NCI-H1417 (cell line): ENCODE data around the gene HPCAL1.

Source experiments
- DNase-seq, 3 experiments: peaks; one replicate each; lab custom pipeline; 2025; lab: John Stamatoyannopoulos, UW

Gene HPCAL1

DNA sequence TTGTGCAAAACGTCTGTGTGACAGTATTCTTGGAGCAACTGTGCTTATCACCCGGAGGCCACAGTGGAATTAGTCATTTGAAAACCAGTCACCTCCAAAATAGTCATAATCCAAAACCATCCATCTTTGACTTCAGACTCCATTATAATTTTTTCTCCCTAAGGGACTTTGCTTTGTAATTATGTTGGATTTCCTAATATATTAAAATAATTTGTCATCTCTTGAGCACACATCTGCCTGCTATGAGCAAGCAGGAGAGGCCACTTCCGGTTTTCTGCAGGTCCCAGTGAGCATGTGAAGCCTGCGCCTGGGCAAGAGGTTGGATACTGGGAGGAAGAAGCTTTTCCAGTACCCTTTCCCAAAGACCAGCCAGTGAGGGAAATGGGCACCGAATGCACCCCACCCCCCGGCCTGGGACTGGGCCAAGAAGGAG, 87.7 kb downstream of the HPCAL1 start:
- DNase-seq = no peak

- no peak for DNase-seq
These were observed 89.4 kb downstream of the HPCAL1 start for GRCh38 chr2:10392100-10392499.

GRCh38 chr2:10392548-10392947, 89.8 kb downstream of the HPCAL1 start:
- no peak for DNase-seq

DNA sequence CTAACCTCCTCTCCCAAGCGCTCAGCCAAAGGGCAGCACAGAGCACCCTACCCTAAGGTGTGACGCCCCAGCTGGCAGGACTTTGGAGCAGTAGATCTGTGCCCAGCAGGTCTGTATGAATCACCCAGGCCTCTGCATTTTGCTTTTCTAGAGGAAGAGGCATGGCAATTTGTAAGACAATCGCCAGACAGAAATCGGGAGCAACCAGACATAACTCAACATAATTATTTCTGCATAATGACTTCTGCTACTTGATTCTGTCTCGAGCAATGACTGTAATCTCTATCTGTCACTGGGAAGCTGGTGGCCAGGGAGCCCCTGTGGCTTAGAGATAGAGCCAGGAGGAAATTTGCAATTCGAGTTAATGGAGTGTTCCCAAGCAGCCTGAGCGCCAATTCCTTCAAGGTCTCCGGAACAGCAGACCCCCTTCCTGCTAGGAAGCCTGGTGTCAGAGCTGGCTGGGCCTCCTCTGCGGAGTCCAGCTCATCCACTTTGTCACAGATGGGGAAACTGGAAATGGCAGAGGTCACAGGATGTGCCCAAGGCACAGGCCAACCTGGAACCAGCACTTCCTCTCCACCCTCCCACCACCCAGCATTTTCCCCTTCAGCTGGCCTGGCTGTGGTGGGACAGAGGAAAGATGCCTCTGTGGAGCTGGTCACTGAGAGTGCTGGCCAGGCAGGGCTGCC, 90.4 kb downstream of the HPCAL1 start:
- DNase-seq = no peak

GRCh38 chr2:10393640-10393982, 90.9 kb downstream of the HPCAL1 start:
- DNase-seq = no peak

DNA sequence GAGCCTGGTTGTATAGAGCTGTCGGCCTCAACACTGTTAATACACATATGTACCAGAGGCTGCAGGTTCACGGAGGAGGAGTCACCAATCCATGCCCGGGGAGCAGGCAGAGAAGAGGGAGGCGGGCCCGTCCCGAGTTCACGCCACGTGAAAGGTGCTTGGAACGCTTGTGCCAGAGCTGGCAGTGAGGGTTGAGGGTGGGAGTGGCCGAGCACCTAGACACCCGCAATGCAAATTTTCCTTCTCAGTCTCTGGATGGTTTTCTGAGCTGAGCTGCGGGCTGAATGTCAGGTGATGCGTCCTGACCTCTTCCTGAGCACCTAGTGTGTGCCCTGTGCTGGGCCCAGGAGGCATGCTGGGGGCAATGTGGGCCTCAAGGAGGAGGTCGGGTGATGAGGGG, 93.2 kb downstream of the HPCAL1 start:
- no peak for DNase-seq

- no peak for DNase-seq
These were observed 93.8 kb downstream of the HPCAL1 start for GRCh38 chr2:10396464-10396863.

- DNase-seq = no peak
These were observed 94.7 kb downstream of the HPCAL1 start for GRCh38 chr2:10397297-10397875.

GRCh38 chr2:10397878-10398277, 95.2 kb downstream of the HPCAL1 start:
- DNase-seq = no peak

DNA sequence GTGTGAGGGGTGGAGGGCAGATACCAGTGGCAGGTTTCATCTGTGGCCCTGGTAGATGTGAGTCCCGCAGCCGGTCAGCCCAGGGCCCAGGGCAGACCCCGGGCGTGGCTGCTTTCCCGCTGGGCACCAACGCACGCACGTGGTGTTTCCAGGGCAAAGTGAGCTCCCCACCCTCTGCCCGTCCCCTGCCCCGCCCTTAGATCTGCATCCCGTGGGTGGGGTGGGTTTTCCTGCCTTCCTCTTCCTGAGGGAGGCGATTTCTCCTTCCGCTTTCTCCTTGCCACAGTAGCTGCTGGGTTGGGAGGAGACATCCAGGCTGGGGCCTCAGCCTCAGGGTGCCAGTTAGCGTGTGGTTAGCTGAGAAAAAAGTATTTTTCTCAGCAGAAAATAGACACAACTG, 95.8 kb downstream of the HPCAL1 start:
- no peak for DNase-seq

- no peak for DNase-seq
These were observed 96.7 kb downstream of the HPCAL1 start for GRCh38 chr2:10399358-10399757.

DNA sequence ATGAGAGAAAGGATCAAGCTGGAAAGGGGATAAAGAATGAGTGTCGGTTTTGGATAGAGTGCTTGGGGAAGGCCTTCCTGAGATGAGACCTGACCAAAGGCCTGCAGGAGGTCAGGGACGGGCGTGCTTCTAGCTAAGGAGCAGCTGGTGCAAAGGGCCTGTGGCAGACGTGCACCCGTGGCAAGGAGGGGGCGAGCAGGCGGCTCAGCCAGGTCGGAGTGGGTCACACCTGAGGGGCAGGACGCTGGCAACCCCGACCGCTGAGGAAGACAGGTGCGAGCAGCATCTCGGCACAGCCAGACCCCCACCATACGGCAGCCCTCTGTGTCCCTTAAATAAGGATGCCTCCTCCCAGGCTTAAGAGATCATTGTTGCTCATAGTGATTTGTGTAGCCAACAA, 97.3 kb downstream of the HPCAL1 start:
- DNase-seq = no peak

DNA sequence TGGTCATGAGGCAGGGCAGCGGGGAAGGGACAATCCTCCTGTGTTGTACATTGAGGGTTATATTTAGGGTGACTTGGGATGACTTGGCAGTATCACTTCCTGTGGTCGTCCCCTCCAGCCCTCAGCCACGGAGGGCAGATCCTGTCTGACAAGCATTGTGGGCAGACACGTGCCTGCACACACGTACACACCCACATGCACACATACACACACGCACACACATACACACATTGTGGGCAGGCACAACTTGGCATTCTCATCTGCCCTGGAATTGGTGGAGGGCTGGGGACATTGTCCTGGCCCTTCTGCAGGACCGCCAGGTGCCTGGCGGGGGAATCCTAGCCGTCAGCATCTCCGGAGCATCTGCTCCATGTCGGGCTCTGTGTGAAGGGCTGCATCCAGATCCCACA, 97.9 kb downstream of the HPCAL1 start:
- DNase-seq = no peak

- DNase-seq = peak in 1 of 3 experiments; percentile 11
These were observed 98.6 kb downstream of the HPCAL1 start for GRCh38 chr2:10400978-10401951.

- no peak for DNase-seq
These were observed 99.4 kb downstream of the HPCAL1 start for GRCh38 chr2:10402062-10402585.

DNA sequence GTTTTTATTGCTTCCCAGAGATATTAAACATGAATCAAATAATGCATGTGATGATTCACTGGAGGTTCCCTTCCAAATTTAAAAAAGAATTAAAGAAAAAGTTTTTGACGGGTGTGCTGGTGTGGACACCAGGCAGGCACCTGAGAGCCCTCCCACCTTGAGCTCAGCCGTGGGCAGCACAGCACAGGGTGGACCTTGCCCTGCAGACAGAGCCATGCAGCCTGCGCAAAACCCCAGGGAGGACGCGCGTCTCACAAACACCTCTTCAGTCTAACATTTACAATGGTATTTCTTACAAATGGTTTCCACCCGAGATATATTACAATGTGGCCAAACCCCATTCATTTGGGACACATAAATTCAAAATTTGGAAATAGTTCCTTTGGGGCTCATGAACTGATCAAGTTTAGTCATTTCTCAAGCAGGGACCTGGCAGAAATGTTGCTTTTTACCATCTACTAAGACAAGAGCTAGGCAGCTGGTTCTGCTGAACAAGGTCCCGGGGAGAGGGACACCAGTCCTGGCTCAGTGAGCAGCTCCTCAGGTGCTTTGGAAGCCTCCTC, 100.0 kb downstream of the HPCAL1 start:
- DNase-seq = no peak

DNA sequence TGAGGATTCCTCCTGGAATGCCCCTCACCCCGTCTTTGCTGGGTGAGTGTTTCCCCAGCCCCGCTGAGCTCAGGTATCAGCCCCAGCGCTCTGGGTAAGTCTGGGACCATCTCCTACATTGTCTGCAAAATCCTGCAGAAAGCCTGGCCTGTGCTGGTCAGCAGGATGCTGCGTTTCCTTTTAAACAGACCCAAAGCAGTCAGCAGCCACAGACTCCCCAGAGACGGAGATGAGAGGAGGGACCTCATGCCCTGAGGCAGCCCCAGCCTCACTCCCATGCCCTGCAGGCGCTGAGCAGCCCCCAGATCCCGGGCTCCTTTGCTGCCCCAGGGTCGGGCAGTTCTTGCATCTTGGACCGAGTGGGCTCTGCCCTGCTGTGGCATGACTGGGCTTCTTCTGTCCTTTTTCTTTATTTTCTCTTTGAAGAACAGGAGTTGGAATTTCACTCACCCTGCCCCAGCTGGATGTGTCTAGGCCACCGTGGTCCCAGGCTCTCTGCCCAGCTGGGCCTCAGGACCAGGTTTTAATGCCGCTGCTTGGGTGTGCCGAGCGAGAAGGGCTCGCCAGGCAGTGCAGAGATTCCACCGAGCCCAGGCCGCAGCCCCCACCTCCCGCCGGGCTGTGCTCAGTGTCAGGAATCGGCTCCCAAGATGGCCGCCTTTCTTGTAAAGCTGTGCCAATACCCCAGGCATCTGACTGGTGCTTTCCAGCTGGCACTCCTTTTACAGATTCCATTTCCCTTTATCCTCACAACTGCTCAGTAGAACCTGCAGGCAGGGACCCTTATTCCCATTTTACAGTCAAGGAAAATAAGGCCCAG, 101.8 kb downstream of the HPCAL1 start:
- no peak for DNase-seq

DNA sequence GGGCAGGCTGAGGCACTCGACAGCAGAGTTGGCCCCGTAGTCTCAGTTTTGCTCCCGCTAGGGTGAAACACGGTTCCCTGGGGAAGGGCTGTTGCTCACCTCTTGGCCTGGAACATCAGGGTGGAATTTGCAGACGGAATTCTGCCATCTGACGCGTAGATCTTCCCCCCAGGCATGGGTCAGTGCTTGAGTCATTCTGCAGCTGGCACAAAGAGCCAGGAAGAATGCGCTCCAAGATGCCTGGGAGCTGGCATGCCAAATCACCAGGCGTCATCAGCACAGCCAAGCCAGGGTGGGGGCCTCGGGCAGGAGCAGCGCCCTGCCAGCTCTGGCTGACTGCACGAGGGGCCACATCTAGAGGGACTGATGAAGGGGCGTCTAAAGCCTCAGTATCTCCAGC, 102.7 kb downstream of the HPCAL1 start:
- DNase-seq = no peak

- no peak for DNase-seq
These were observed 103.3 kb downstream of the HPCAL1 start for GRCh38 chr2:10406016-10406415.

GRCh38 chr2:10406491-10407188, 103.9 kb downstream of the HPCAL1 start:
- DNase-seq = no peak

- DNase-seq = peak in 1 of 3 experiments; percentile 25
These were observed 104.7 kb downstream of the HPCAL1 start for GRCh38 chr2:10407432-10407831.
